Adrenal gland (tissue), 12 donors: Measurements from ENCODE around the gene GPSM1. TPM values are rescaled to one million over a fixed set of nuclear protein-coding genes. Genes with fewer than 3 reads are reported as not detected.
A peak's percentile ranks its signal among the peaks of the same experiment; 100 is the strongest.

Experiments
- DNase-seq, 7 donors: peaks; one replicate each; pipeline ENCODE4 v3.0.0-alpha.2; 2019 to 2020
- H3K27ac ChIP-seq, 5 donors: fragments of 200-600 bp; sonication (generic) in 4 of 5; 1 replicate in 3 of 5; 2 replicates in 2 of 5; pipeline versions ENCODE4 v1.5.1 to v1.8.0; 2016 to 2020; ENCODE audit warnings: mild to moderate bottlenecking in 1 of 5
- H3K27me3 ChIP-seq: fragments of 200-600 bp; 2 replicates; pipeline ENCODE4 v1.8.0; 2021
- H3K36me3 ChIP-seq, 2 donors: fragments of 200-600 bp; replicated peaks in 1 of 2; 1 replicate in 1 of 2; 2 replicates in 1 of 2; pipeline versions ENCODE4 v1.5.1 to v1.8.0; 2018 to 2022
- H3K4me1 ChIP-seq, 2 donors: fragments of 200-600 bp; replicated peaks in 1 of 2; 1 replicate in 1 of 2; 2 replicates in 1 of 2; pipeline versions ENCODE4 v1.5.1 to v1.8.0; 2018 to 2021
- H3K4me3 ChIP-seq, 4 donors: fragments of 200-600 bp; sonication (generic) in 3 of 4; one replicate each; pipeline ENCODE4 v1.5.1; 2016 to 2018
- H3K9me3 ChIP-seq, 3 donors: fragments of 200-600 bp; sonication (generic) in 1 of 3; replicated peaks in 1 of 3; 1 replicate in 2 of 3; 2 replicates in 1 of 3; pipeline versions ENCODE4 v1.5.1 to v1.8.0; 2016 to 2021
- POLR2A ChIP-seq, 2 donors: fragments of 450-650 bp; IDR thresholded peaks; one replicate each; pipeline ENCODE4 v1.6.1; 2017; ENCODE audit warnings: antibody characterized with exemption in 2 of 2, mild to moderate bottlenecking in 2 of 2, moderate library complexity in 1 of 2
- WGBS, 4 donors: extraction: QIAGEN DNeasy Blood & Tissue Kit in 2 of 4; methylation state at CpG; one replicate each; pipeline versions ENCODE4 v1.1.5 to v1.1.7; 2013 to 2017; 5-methylcytosine and 5-hydroxymethylcytosine counted together
- intact Hi-C, 2 donors: fragments of 100-400 bp; cut with DNase I; formaldehyde crosslinking; loops; one replicate each; pipeline versions ENCODE4 v1.14.1 to v1.15.0; 2022 to 2023
- polyA plus RNA-seq, 3 donors: library from polyadenylated mRNA; stranded (reverse); fragments of 200-250 nt in 2 of 3; fragments of 350-450 nt in 1 of 3; fragmentation: Illumina TruSeq in 1 of 3; extraction: RNeasy Lipid Tissue Mini Kit (QIAGEN cat#74804) in 1 of 3; gene quantifications; one replicate each; pipeline ENCODE4 v1.2.3, GENCODE V29; 2013 to 2014
- total RNA-seq, 9 donors: library from RNA; depleted of rRNA in 4 of 9; stranded (reverse); fragments of >200 nt in 4 of 9; fragments of 120-200 nt in 1 of 9; fragmentation: NEBNext Ultra II Directional in 1 of 9; extraction: Animal tissue kit (Norgen Biotek cat#: 25700) in 1 of 9; gene quantifications; one replicate each; pipeline versions ENCODE4 v1.1.0 to v1.2.4, GENCODE V29; 2013 to 2023
- TF ChIP-seq, protein P1 (sequence below), 6 experiments: fragments of 450-650 bp in 4 of 6; fragments of 200-600 bp in 2 of 6; sonication (generic) in 1 of 6; IDR thresholded peaks; 1 replicate in 5 of 6; 2 replicates in 1 of 6; pipeline versions ENCODE4 v1.5.1 to v1.8.0; 2016 to 2021; ENCODE audit warnings: antibody characterized with exemption in 6 of 6, mild to moderate bottlenecking in 2 of 6, moderate library complexity in 1 of 6
- donor health status: healthy with polysubstance abuse.
- donor health status: Bipolar disorder and iron deficiency.
- donor health status: DM: yes; HTN: yes; CAD: no.
- donor health status: DM: no; HTN: no; CAD: no.
- donor health status: DM: no; HTN: no; CAD: no.
- donor health status: DM: yes; HTN: yes; CAD: no.

Gene GPSM1
- total and polyA plus RNA-seq, 12 donors: 2.9 to 50.4 (median 17.2) TPM

DNA sequence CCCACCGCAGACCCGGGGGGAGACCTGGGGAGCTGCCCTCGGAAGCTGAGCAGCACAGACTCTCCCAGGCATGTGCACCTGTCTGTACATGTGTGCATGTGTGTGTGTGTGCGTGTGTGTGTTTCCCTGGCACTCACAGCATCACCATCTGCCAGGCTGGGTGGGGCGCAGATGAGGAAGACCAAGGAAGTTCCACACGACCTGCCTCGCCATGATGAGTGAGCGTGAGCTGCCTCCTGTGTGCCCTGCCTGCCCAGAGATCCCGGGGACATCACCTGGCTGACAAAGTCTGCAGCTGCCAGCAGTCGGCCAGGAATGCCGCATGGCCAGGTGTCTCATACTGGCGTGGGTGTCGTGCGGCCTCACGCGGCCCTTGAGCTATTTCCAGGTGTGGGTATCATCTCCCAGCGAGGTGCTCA, 4.0 kb upstream of the GPSM1 start:
- WGBS, 4 donors: 90 to 91% (median 91%) methylated on average over 8 to 17 of the region's 17 CpGs
- Histone ChIP-seq H3K27ac (no peak overlapping the region), H3K9me3 (no peaks in the 10 kb centered on the region), H3K4me1 (peaks cover 5 to 16% of the 10 kb centered on the region in 2 donors), H3K36me3 (no peaks in the 10 kb centered on the region), H3K4me3 (no peak overlapping the region), H3K27me3 (no peaks in the 10 kb centered on the region)
- DNase-seq: no peak
- intact Hi-C loops: no loop called here
- TF ChIP-seq, protein P1, sequence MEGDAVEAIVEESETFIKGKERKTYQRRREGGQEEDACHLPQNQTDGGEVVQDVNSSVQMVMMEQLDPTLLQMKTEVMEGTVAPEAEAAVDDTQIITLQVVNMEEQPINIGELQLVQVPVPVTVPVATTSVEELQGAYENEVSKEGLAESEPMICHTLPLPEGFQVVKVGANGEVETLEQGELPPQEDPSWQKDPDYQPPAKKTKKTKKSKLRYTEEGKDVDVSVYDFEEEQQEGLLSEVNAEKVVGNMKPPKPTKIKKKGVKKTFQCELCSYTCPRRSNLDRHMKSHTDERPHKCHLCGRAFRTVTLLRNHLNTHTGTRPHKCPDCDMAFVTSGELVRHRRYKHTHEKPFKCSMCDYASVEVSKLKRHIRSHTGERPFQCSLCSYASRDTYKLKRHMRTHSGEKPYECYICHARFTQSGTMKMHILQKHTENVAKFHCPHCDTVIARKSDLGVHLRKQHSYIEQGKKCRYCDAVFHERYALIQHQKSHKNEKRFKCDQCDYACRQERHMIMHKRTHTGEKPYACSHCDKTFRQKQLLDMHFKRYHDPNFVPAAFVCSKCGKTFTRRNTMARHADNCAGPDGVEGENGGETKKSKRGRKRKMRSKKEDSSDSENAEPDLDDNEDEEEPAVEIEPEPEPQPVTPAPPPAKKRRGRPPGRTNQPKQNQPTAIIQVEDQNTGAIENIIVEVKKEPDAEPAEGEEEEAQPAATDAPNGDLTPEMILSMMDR (IDR thresholded peaks at IDR 0.05): no peak
- TF ChIP-seq POLR2A (IDR thresholded peaks at IDR 0.05): no peak

DNA sequence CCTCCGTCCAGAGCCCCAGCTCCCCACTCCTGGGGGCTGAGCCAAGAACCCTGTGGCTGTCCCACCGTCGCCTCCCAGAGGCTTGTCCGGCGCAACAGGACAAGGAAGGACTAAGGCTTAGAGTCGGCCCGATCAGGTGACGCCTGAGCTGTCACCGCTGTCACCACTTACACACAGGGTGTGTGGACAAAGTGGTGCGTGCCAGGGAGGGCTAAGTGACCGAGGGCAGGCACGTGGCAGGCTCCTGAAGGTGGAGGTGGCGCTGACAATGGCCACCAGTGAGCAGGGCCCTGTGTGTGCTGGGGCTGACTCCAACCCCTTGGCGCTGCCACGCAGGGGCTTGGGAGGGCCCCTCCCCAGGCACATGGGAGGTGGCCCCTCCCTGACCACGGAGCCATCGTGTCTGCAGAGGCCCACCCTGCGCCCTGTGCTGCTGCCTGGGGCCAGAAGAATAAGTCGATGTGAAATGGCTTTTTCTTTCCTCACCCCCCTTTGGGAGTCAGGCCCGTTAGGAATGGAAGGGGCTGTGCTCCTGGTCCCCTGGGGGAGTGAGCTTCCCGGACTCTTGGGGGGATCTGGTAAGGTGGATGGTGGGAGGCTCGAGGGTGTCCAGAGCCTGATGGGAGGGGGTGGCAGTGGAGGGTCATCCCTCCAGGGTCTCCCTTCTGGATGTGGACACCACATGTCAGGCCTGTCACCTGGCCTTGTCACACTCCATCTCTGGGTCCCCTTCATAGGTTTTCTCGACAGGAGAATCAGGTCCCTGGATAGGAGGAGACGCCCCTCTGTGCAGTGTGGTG, 2.6 kb upstream of the GPSM1 start:
- peaks cover 5 to 26% of the 10 kb centered on the region in 2 donors for H3K4me1 ChIP-seq
- H3K36me3 ChIP-seq: no peaks in the 10 kb centered on the region
- no peak for DNase-seq
- no peak overlapping the region for H3K27ac ChIP-seq
- H3K27me3 ChIP-seq: no peaks in the 10 kb centered on the region
- intact Hi-C loops: no loop called here
- no peak overlapping the region for H3K4me3 ChIP-seq
- H3K9me3 ChIP-seq: no peaks in the 10 kb centered on the region
- 80 to 87% (median 81%) methylated on average over 16 to 24 of the region's 24 CpGs for WGBS, 4 donors
- TF ChIP-seq POLR2A (IDR thresholded peaks at IDR 0.05): no peak
- TF ChIP-seq, protein P1 (IDR thresholded peaks at IDR 0.05): no peak

DNA sequence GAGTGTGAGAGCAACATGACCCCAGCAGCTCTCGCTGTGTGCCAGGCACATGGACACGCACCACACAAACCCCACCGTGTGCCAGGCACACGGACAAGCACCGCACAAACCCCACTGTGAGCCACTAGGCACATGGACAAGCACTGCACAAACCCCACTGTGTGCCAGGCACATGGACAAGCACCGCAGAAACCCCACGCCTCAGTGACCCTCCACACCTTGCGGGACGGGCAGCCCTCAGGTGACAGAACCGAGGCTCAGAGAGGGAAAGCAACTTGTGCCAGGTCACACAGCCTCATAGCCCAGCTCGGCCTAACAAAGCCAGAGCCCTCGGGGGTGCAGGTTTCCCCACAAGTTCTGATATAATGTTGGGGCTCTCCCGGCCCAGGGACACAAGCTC, 2.0 kb upstream of the GPSM1 start:
- intact Hi-C loops: no loop called here
- H3K27me3 ChIP-seq: no peaks in the 10 kb centered on the region
- no peak overlapping the region for H3K4me3 ChIP-seq
- H3K27ac ChIP-seq: no peak overlapping the region
- no peaks in the 10 kb centered on the region for H3K36me3 ChIP-seq
- WGBS, 4 donors: 92 to 100% (median 94%) methylated on average over 2 to 13 of the region's 13 CpGs
- no peaks in the 10 kb centered on the region for H3K9me3 ChIP-seq
- TF ChIP-seq, protein P1 (IDR thresholded peaks at IDR 0.05): no peak
- no peak for TF ChIP-seq POLR2A (IDR thresholded peaks at IDR 0.05)
- DNase-seq: no peak
- peaks cover 5 to 26% of the 10 kb centered on the region in 2 donors for H3K4me1 ChIP-seq

DNA sequence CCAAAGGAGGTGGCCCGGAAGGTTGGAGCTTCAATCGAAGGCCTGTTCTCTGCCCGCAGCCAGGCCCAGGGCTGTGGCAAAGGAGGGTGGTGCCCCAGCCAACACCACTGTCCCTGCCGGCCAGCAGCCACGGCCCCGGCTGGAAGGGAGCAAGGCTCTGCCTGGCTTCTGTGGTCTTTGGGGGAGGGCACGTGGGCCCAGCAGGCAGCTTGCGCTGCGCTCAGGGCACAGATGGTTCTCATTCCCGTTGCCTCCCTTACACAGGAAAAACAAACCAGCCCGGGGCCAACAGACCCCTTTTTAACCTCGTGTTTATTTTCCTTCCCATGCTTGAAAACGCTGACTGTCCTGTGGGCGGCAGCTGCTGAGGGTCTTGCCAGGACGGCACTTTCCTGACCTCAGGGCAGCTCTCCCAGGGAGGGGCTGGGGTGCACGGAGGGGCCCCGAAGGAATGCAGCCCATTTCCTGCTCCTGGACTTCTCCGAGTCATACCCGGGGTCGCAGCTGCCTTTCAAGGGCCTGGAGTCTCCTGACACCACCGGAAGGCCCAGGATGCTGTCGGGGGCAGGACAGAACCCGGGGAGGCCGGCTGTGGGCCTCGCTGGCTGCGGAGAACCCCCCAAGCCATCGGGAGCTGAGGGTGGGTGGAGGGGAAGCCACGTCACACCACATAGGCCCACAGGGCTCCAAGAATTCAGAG, 1.1 kb upstream of the GPSM1 start:
- H3K27me3 ChIP-seq: no peaks in the 10 kb centered on the region
- H3K4me1 ChIP-seq: peaks cover 5 to 26% of the 10 kb centered on the region in 2 donors
- H3K9me3 ChIP-seq: no peaks in the 10 kb centered on the region
- peak overlapping the region in 2 of 5 donors; percentile 73 to 84 for H3K27ac ChIP-seq
- no peak overlapping the region for H3K4me3 ChIP-seq
- TF ChIP-seq, protein P1 (IDR thresholded peaks at IDR 0.05): no peak
- TF ChIP-seq POLR2A (IDR thresholded peaks at IDR 0.05): no peak
- intact Hi-C loops: no loop called here
- 50 to 56% (median 51%) methylated on average over 19 to 28 of the region's 28 CpGs; no CpG with 5 or more reads in 1 of the 4 donors for WGBS, 4 donors
- DNase-seq: no peak
- no peaks in the 10 kb centered on the region for H3K36me3 ChIP-seq
